Smooth muscle cell (in vitro differentiated cells): Measurements from ENCODE around the gene MAFF. TPM values are rescaled to one million over a fixed set of nuclear protein-coding genes. Genes with fewer than 3 reads are reported as not detected.

Experiments
- DNase-seq: peaks from one replicate; lab custom pipeline; 2025; ENCODE audit not compliant: unreplicated experiment; lab: John Stamatoyannopoulos, UW
- H2AFZ ChIP-seq: fragments of 200-600 bp; sonication (generic); 2 replicates; pipeline ENCODE4 v1.6.0; 2016; ENCODE audit warnings: antibody characterized with exemption, low read depth, mild to moderate bottlenecking
- H3F3A ChIP-seq: fragments of 200-600 bp; sonication (generic); 2 replicates; pipeline ENCODE4 v1.6.0; 2017; ENCODE audit warnings: antibody characterized with exemption, low read depth
- H3K27ac ChIP-seq: fragments of 200-600 bp; sonication (generic); 2 replicates; pipeline ENCODE4 v1.5.1; 2016; ENCODE audit warnings: low read depth, mild to moderate bottlenecking
- H3K27me3 ChIP-seq: fragments of 200-600 bp; sonication (generic); 2 replicates; pipeline ENCODE4 v1.6.1; 2016; ENCODE audit warnings: low read depth, mild to moderate bottlenecking
- H3K36me3 ChIP-seq: fragments of 200-600 bp; sonication (generic); 2 replicates; pipeline ENCODE4 v1.5.1; 2016; ENCODE audit warnings: low read depth
- H3K4me1 ChIP-seq: fragments of 200-600 bp; sonication (generic); 2 replicates; pipeline ENCODE4 v1.5.1; 2016; ENCODE audit warnings: low read depth
- H3K4me2 ChIP-seq: fragments of 200-600 bp; sonication (generic); 2 replicates; pipeline ENCODE4 v1.6.0; 2016; ENCODE audit warnings: mild to moderate bottlenecking
- H3K4me3 ChIP-seq: fragments of 200-600 bp; sonication (generic); 2 replicates; pipeline ENCODE4 v1.5.1; 2016; ENCODE audit warnings: mild to moderate bottlenecking
- H3K79me2 ChIP-seq: fragments of 200-600 bp; sonication (generic); 2 replicates; pipeline ENCODE4 v1.6.0; 2016; ENCODE audit warnings: low read depth, mild to moderate bottlenecking
- H3K9ac ChIP-seq: fragments of 200-600 bp; sonication (generic); 2 replicates; pipeline ENCODE4 v1.6.0; 2016; ENCODE audit warnings: low read depth
- H3K9me3 ChIP-seq: fragments of 200-600 bp; sonication (generic); replicated peaks from 2 replicates; pipeline ENCODE4 v1.5.1; 2016; ENCODE audit warnings: low read depth
- H4K20me1 ChIP-seq: fragments of 200-600 bp; sonication (generic); 2 replicates; pipeline ENCODE4 v1.6.0; 2016; ENCODE audit warnings: low read depth
- CTCF ChIP-seq: fragments of 200-600 bp; sonication (generic); IDR thresholded peaks from 2 replicates; pipeline ENCODE4 v1.5.1; 2017; ENCODE audit warnings: borderline replicate concordance, mild to moderate bottlenecking, antibody characterized with exemption; ENCODE audit not compliant: insufficient read depth, poor library complexity, severe bottlenecking
- WGBS: methylation state at CpG from one replicate; pipeline ENCODE4 v1.1.7; 2016; ENCODE audit warnings: low lambda C conversion rate; 5-methylcytosine and 5-hydroxymethylcytosine counted together
- polyA plus RNA-seq: library from polyadenylated mRNA; unstranded; fragments of >200 nt; fragmentation: Nextera tagmentation; extraction: Ambion mirVana; gene quantifications from 2 replicates; pipeline ENCODE4 v1.2.1, GENCODE V29; 2016
- total RNA-seq: library from RNA; depleted of rRNA; stranded (reverse); fragments of >200 nt; gene quantifications from 2 replicates; pipeline ENCODE4 v1.2.3, GENCODE V29; 2014

Gene MAFF
- total and polyA plus RNA-seq, 2 experiments from 2014 or later, result 48.2 to 51.2 TPM

- 85% methylated on average over 14 of the region's 14 CpGs for whole genome bisulfite sequencing
- no peak for TF ChIP-seq CTCF
- Histone ChIP-seq H3K36me3 (no peaks in the 10 kb centered on the region), H3K4me2 (no peak overlapping the region), H3K79me2 (no peaks in the 10 kb centered on the region), H3F3A (no peaks in the 10 kb centered on the region), H3K4me1 (no peaks in the 10 kb centered on the region), H4K20me1 (no peaks in the 10 kb centered on the region), H3K4me3 (no peak overlapping the region), H3K9ac (no peak overlapping the region), H3K27me3 (no peaks in the 10 kb centered on the region), H3K9me3 (no peaks in the 10 kb centered on the region), H2AFZ (no peak overlapping the region), H3K27ac (no peak overlapping the region)
- DNase-seq, result no peak
Observed at GRCh38 chr22:38162881-38163843, 38.6 kb upstream of the MAFF start.

GRCh38 chr22:38163844-38164550 lies 37.8 kb upstream of the MAFF start:
- H3K9ac ChIP-seq, result no peak overlapping the region
- no peaks in the 10 kb centered on the region for H3K27me3 ChIP-seq
- H3K79me2 ChIP-seq, result no peaks in the 10 kb centered on the region
- H3K4me1 ChIP-seq, result no peaks in the 10 kb centered on the region
- 60% methylated on average over 13 of the region's 13 CpGs for WGBS
- H3K4me2 ChIP-seq, result no peak overlapping the region
- H3K9me3 ChIP-seq, result no peaks in the 10 kb centered on the region
- no peak for TF ChIP-seq CTCF
- DNase-seq, result no peak
- no peak overlapping the region for H3K4me3 ChIP-seq
- no peaks in the 10 kb centered on the region for H4K20me1 ChIP-seq
- H3K27ac ChIP-seq, result no peak overlapping the region
- no peak overlapping the region for H2AFZ ChIP-seq
- H3K36me3 ChIP-seq, result no peaks in the 10 kb centered on the region
- H3F3A ChIP-seq, result no peaks in the 10 kb centered on the region

- H2AFZ ChIP-seq, result no peak overlapping the region
- 85% methylated on average over 7 of the region's 7 CpGs for WGBS
- no peak for DNase-seq
- H3K36me3 ChIP-seq, result no peaks in the 10 kb centered on the region
- no peaks in the 10 kb centered on the region for H3F3A ChIP-seq
- H3K27me3 ChIP-seq, result no peaks in the 10 kb centered on the region
- no peaks in the 10 kb centered on the region for H4K20me1 ChIP-seq
- H3K4me2 ChIP-seq, result no peak overlapping the region
- TF ChIP-seq CTCF, result no peak
- no peaks in the 10 kb centered on the region for H3K9me3 ChIP-seq
- no peak overlapping the region for H3K27ac ChIP-seq
- H3K4me1 ChIP-seq, result no peaks in the 10 kb centered on the region
- no peak overlapping the region for H3K4me3 ChIP-seq
- no peaks in the 10 kb centered on the region for H3K79me2 ChIP-seq
- H3K9ac ChIP-seq, result no peak overlapping the region
Observed at GRCh38 chr22:38164551-38164918, 37.3 kb upstream of the MAFF start.
